Neural cell (in vitro differentiated cells): Measurements from ENCODE around the gene ADISSP. TPM values are rescaled to one million over a fixed set of nuclear protein-coding genes. Genes with fewer than 3 reads are reported as not detected.

Experiments
- H2AFZ ChIP-seq: fragments of 200-600, 300-800 bp; sonication (generic), shearing (Covaris generic); 2 replicates; pipeline ENCODE4 v1.6.0; 2014; ENCODE audit warnings: low read depth, mild to moderate bottlenecking, antibody characterized with exemption, low read length, moderate library complexity
- H3F3A ChIP-seq: fragments of 200-600 bp; shearing (Covaris generic); 2 replicates; pipeline ENCODE4 v1.6.1; 2016; ENCODE audit warnings: mild to moderate bottlenecking, moderate library complexity, mixed read lengths, antibody characterized with exemption, low read length; ENCODE audit not compliant: insufficient read depth, poor library complexity, severe bottlenecking
- H3K27ac ChIP-seq: fragments of 200-600, 300-800 bp; sonication (generic), shearing (Covaris generic); 2 replicates; pipeline ENCODE4 v1.5.1; 2014; ENCODE audit warnings: mild to moderate bottlenecking, low read length, moderate library complexity
- H3K27me3 ChIP-seq: fragments of 300-800, 200-600 bp; sonication (generic), shearing (Covaris generic); 2 replicates; pipeline ENCODE4 v1.6.0; 2014; ENCODE audit warnings: mild to moderate bottlenecking, low read depth, low read length, moderate library complexity; ENCODE audit not compliant: insufficient read depth
- H3K36me3 ChIP-seq: fragments of 300-800, 200-600 bp; sonication (generic), shearing (Covaris generic); 2 replicates; pipeline ENCODE4 v1.5.1; 2014; ENCODE audit warnings: mild to moderate bottlenecking, antibody characterized with exemption, low read length, moderate library complexity; ENCODE audit not compliant: insufficient read depth
- H3K4me2 ChIP-seq: fragments of 300-800, 200-600 bp; sonication (generic), shearing (Covaris generic); 2 replicates; pipeline ENCODE4 v1.6.0; 2014; ENCODE audit warnings: mild to moderate bottlenecking, low read length
- H3K4me3 ChIP-seq: fragments of 300-800, 200-600 bp; sonication (generic), shearing (Covaris generic); 2 replicates; pipeline ENCODE4 v1.5.1; 2014; ENCODE audit warnings: mild to moderate bottlenecking, low read length, moderate library complexity
- H3K79me2 ChIP-seq: fragments of 200-600 bp; shearing (Covaris generic); replicated peaks from 2 replicates; pipeline ENCODE4 v1.6.0; 2014; ENCODE audit warnings: mild to moderate bottlenecking, low read length, moderate library complexity; ENCODE audit not compliant: insufficient read depth
- H3K9ac ChIP-seq: fragments of 300-800, 200-600 bp; sonication (generic), shearing (Covaris generic); 2 replicates; pipeline ENCODE4 v1.6.1; 2016; ENCODE audit warnings: mild to moderate bottlenecking, low read length, mixed read lengths
- H3K9me2 ChIP-seq: fragments of 200-600 bp; shearing (Covaris generic); 2 replicates; pipeline ENCODE4 v1.6.1; 2016; ENCODE audit warnings: mild to moderate bottlenecking, low read length, mixed read lengths; ENCODE audit not compliant: insufficient read depth
- H3K9me3 ChIP-seq: fragments of 200-600, 300-800 bp; sonication (generic), shearing (Covaris generic); 2 replicates; pipeline ENCODE4 v1.6.1; 2016; ENCODE audit warnings: mild to moderate bottlenecking, mixed run types, low read length, moderate library complexity, mixed read lengths
- H4K20me1 ChIP-seq: fragments of 200-600 bp; shearing (Covaris generic); 2 replicates; pipeline ENCODE4 v1.6.1; 2016; ENCODE audit warnings: mild to moderate bottlenecking, mixed run types; ENCODE audit not compliant: insufficient read depth
- CTCF ChIP-seq: fragments of 450-650 bp; IDR thresholded peaks from 2 replicates; pipeline ENCODE4 v1.5.1; 2014; ENCODE audit warnings: antibody characterized with exemption, mild to moderate bottlenecking, moderate library complexity; ENCODE audit not compliant: poor library complexity, severe bottlenecking
- EP300 ChIP-seq: fragments of 450-650 bp; conservative IDR thresholded peaks from 2 replicates; pipeline ENCODE4 v1.6.1; 2014; ENCODE audit warnings: antibody characterized with exemption, mild to moderate bottlenecking, moderate library complexity; ENCODE audit not compliant: poor library complexity, severe bottlenecking
- EZH2 ChIP-seq: fragments of 200-600, 300-800 bp; shearing (Covaris generic), sonication (generic); IDR thresholded peaks from 2 replicates; pipeline ENCODE4 v1.6.1; 2014; ENCODE audit warnings: antibody characterized with exemption, low read length, borderline replicate concordance, mild to moderate bottlenecking; ENCODE audit not compliant: insufficient read depth, poor library complexity, severe bottlenecking
- MXI1 ChIP-seq: fragments of 450-650 bp; conservative IDR thresholded peaks from 2 replicates; pipeline ENCODE4 v1.6.1; 2014; ENCODE audit warnings: antibody characterized with exemption, mild to moderate bottlenecking; ENCODE audit not compliant: poor library complexity, severe bottlenecking
- POLR2AphosphoS5 ChIP-seq: IDR thresholded peaks from 2 replicates; pipeline ENCODE4 v1.6.1; 2012
- RAD21 ChIP-seq: fragments of 450-650 bp; conservative IDR thresholded peaks from 2 replicates; pipeline ENCODE4 v1.6.1; 2014; ENCODE audit warnings: antibody characterized with exemption, mild to moderate bottlenecking, moderate library complexity
- REST ChIP-seq: IDR thresholded peaks from 2 replicates; pipeline ENCODE4 v1.6.1; 2012; ENCODE audit warnings: borderline replicate concordance
- SMC3 ChIP-seq: fragments of 450-650 bp; conservative IDR thresholded peaks from 2 replicates; pipeline ENCODE4 v1.6.1; 2014; ENCODE audit warnings: antibody characterized with exemption, mild to moderate bottlenecking, moderate library complexity; ENCODE audit not compliant: poor library complexity
- TAF1 ChIP-seq: IDR thresholded peaks from 2 replicates; pipeline ENCODE4 v1.6.1; 2012; ENCODE audit warnings: low read depth
- polyA plus RNA-seq: library from polyadenylated mRNA; depleted of rRNA; stranded (reverse); fragments of >200 nt; gene quantifications from 2 replicates; pipeline ENCODE4 v1.2.3, GENCODE V29; 2014

Gene ADISSP
- polyA plus RNA-seq, 1 donor from 2014 or later, result 39.8 TPM

GRCh38 chr20:3783511-3784195 lies 16.1 kb upstream of the ADISSP start:
- Histone ChIP-seq H4K20me1 (no peaks in the 10 kb centered on the region), H2AFZ (no peak overlapping the region), H3K9me3 (no peaks in the 10 kb centered on the region), H3K9ac (no peak overlapping the region), H3K4me2 (no peak overlapping the region), H3K79me2 (peaks cover 10% of the 10 kb centered on the region), H3K4me3 (peak overlapping the region; percentile 82), H3K27me3 (peaks cover 5% of the 10 kb centered on the region), H3K36me3 (no peaks in the 10 kb centered on the region), H3F3A (no peaks in the 10 kb centered on the region), H3K9me2 (no peaks in the 10 kb centered on the region), H3K27ac (no peak overlapping the region)
- TF ChIP-seq EP300 (no peak), EZH2 (no peak), TAF1 (no peak), RAD21 (no peak), POLR2AphosphoS5 (no peak), REST (no peak), CTCF (no peak), SMC3 (no peak), MXI1 (no peak)

- no peak overlapping the region for H2AFZ ChIP-seq
- peaks cover 10% of the 10 kb centered on the region for H3K79me2 ChIP-seq
- H3K27ac ChIP-seq, result no peak overlapping the region
- no peaks in the 10 kb centered on the region for H3K9me3 ChIP-seq
- TF ChIP-seq SMC3, result no peak
- TF ChIP-seq EZH2, result no peak
- TF ChIP-seq MXI1, result no peak
- TF ChIP-seq EP300, result no peak
- no peak for TF ChIP-seq REST
- TF ChIP-seq TAF1, result no peak
- no peak for TF ChIP-seq RAD21
- no peak for TF ChIP-seq CTCF
- TF ChIP-seq POLR2AphosphoS5, result no peak
- peaks cover 11% of the 10 kb centered on the region for H3K27me3 ChIP-seq
- no peaks in the 10 kb centered on the region for H3F3A ChIP-seq
- H3K9me2 ChIP-seq, result no peaks in the 10 kb centered on the region
- no peaks in the 10 kb centered on the region for H3K36me3 ChIP-seq
- H3K4me2 ChIP-seq, result no peak overlapping the region
- H3K4me3 ChIP-seq, result no peak overlapping the region
- H4K20me1 ChIP-seq, result no peaks in the 10 kb centered on the region
- H3K9ac ChIP-seq, result no peak overlapping the region
Measured at GRCh38 chr20:3783068-3783489, 15.5 kb upstream of the ADISSP start.
